Sigmoid colon (tissue), 7 donors: Measurements from ENCODE around the gene PRDX4. TPM values are rescaled to one million over a fixed set of nuclear protein-coding genes. Genes with fewer than 3 reads are reported as not detected.

Source experiments
- DNase-seq: peaks from one replicate; pipeline ENCODE4 v3.0.0-alpha.2; 2019
- H3K27ac ChIP-seq, 4 donors: fragments of 200-600 bp; sonication (generic); one replicate each; pipeline ENCODE4 v1.5.1; 2016 to 2019; ENCODE audit warnings: mild to moderate bottlenecking in 1 of 4
- H3K27me3 ChIP-seq, 3 donors: fragments of 200-600 bp; sonication (generic); one replicate each; pipeline ENCODE4 v1.5.1; 2019; ENCODE audit warnings: mild to moderate bottlenecking in 1 of 3
- H3K36me3 ChIP-seq, 4 donors: fragments of 200-600 bp; sonication (generic); one replicate each; pipeline ENCODE4 v1.5.1; 2016 to 2019
- H3K4me1 ChIP-seq, 4 donors: fragments of 200-600 bp; sonication (generic); one replicate each; pipeline ENCODE4 v1.5.1; 2017 to 2019
- H3K4me3 ChIP-seq, 4 donors: fragments of 200-600 bp; sonication (generic); one replicate each; pipeline ENCODE4 v1.5.1; 2017 to 2019; ENCODE audit warnings: mild to moderate bottlenecking in 2 of 4, moderate library complexity in 1 of 4
- H3K9me3 ChIP-seq, 4 donors: fragments of 200-600 bp in 3 of 4; sonication (generic) in 3 of 4; one replicate each; pipeline versions ENCODE4 v1.5.1 to v1.6.1; 2013 to 2019
- EP300 ChIP-seq, 4 donors: sonication (generic); formaldehyde crosslinking; IDR thresholded peaks; one replicate each; pipeline ENCODE4 v1.6.1; 2017; ENCODE audit warnings: antibody characterized with exemption in 4 of 4
- POLR2A ChIP-seq, 2 donors: fragments of 450-650 bp; IDR thresholded peaks; one replicate each; pipeline ENCODE4 v1.6.1; 2016; ENCODE audit warnings: antibody characterized with exemption in 2 of 2, mild to moderate bottlenecking in 2 of 2, moderate library complexity in 2 of 2
- POLR2AphosphoS5 ChIP-seq, 4 donors: sonication (generic); formaldehyde crosslinking; IDR thresholded peaks; one replicate each; pipeline ENCODE4 v1.6.1; 2017; ENCODE audit warnings: antibody characterized with exemption in 4 of 4
- WGBS, 2 donors: extraction: QIAGEN DNeasy Blood & Tissue Kit; methylation state at CpG; one replicate each; pipeline ENCODE4 v1.1.7; 2013; 5-methylcytosine and 5-hydroxymethylcytosine counted together
- intact Hi-C: fragments of 100-400 bp; cut with DNase I; formaldehyde crosslinking; loops from one replicate; pipeline ENCODE4 v1.15.1; 2023
- polyA plus RNA-seq, 3 donors: library from polyadenylated mRNA; stranded (reverse); fragments of 200-250 nt; gene quantifications; one replicate each; pipeline ENCODE4 v1.2.3, GENCODE V29; 2013
- total RNA-seq, 4 donors: library from RNA; depleted of rRNA; stranded (reverse); fragments of >200 nt; gene quantifications; one replicate each; pipeline ENCODE4 v1.1.0, GENCODE V29; 2016
- TF ChIP-seq, protein P1 (sequence below), 4 experiments: fragments of 450-650 bp in 3 of 4; fragments of 200-600 bp in 1 of 4; IDR thresholded peaks; one replicate each; pipeline ENCODE4 v1.5.1; 2016 to 2019; ENCODE audit warnings: antibody characterized with exemption in 4 of 4, mild to moderate bottlenecking in 3 of 4, moderate library complexity in 2 of 4
- donor health status: healthy with polysubstance abuse.
- donor health status: Bipolar disorder and iron deficiency.
- donor health status: healthy.

PRDX4 gene
- total and polyA plus RNA-seq, 7 donors, result 21.6 to 92.8 (median 55.7) TPM

GRCh38 chrX:23731951-23732350 is 64.7 kb downstream of the PRDX4 start:
- Histone ChIP-seq H3K4me3 (no peak overlapping the region), H3K9me3 (no peaks in the 10 kb centered on the region), H3K27me3 (no peaks in the 10 kb centered on the region), H3K27ac (no peak overlapping the region), H3K36me3 (peaks cover 0 to 27% (median 0%) of the 10 kb centered on the region in 4 donors), H3K4me1 (peaks cover 0 to 9% (median 4%) of the 10 kb centered on the region in 4 donors)
- no peak for TF ChIP-seq POLR2AphosphoS5 (IDR thresholded peaks at IDR 0.05)
- TF ChIP-seq POLR2A (IDR thresholded peaks at IDR 0.05), result no peak
- intact Hi-C loops, result no loop called here
- WGBS, 2 donors, result 88 to 92% methylated on average over 1 of the region's 1 CpG
- DNase-seq, result no peak

GRCh38 chrX:23732704-23733103 is 65.4 kb downstream of the PRDX4 start:
- H3K27ac ChIP-seq, result no peak overlapping the region
- WGBS, 2 donors, result 64 to 79% methylated on average over 5 of the region's 5 CpGs
- DNase-seq, result no peak
- peaks cover 0 to 9% (median 4%) of the 10 kb centered on the region in 4 donors for H3K4me1 ChIP-seq
- H3K27me3 ChIP-seq, result no peaks in the 10 kb centered on the region
- H3K4me3 ChIP-seq, result no peak overlapping the region
- no peaks in the 10 kb centered on the region for H3K9me3 ChIP-seq
- intact Hi-C loops, result no loop called here
- H3K36me3 ChIP-seq, result peaks cover 0 to 22% (median 0%) of the 10 kb centered on the region in 4 donors
- TF ChIP-seq, protein P1, sequence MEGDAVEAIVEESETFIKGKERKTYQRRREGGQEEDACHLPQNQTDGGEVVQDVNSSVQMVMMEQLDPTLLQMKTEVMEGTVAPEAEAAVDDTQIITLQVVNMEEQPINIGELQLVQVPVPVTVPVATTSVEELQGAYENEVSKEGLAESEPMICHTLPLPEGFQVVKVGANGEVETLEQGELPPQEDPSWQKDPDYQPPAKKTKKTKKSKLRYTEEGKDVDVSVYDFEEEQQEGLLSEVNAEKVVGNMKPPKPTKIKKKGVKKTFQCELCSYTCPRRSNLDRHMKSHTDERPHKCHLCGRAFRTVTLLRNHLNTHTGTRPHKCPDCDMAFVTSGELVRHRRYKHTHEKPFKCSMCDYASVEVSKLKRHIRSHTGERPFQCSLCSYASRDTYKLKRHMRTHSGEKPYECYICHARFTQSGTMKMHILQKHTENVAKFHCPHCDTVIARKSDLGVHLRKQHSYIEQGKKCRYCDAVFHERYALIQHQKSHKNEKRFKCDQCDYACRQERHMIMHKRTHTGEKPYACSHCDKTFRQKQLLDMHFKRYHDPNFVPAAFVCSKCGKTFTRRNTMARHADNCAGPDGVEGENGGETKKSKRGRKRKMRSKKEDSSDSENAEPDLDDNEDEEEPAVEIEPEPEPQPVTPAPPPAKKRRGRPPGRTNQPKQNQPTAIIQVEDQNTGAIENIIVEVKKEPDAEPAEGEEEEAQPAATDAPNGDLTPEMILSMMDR (IDR thresholded peaks at IDR 0.05), result no peak
- TF ChIP-seq EP300 (IDR thresholded peaks at IDR 0.05) (no peak), POLR2AphosphoS5 (IDR thresholded peaks at IDR 0.05) (no peak), POLR2A (IDR thresholded peaks at IDR 0.05) (no peak)

Other genes starting within 250 kb of the PRDX4 start
- gene ACOT9, start 75.8 kb downstream of the PRDX4 start, total RNA-seq, result 10 to 100 TPM; 32.6 to 63.1 (median 51.3) TPM
- 10 to 100 TPM; 18.0 to 28.7 (median 25.6) TPM for gene ACOT9, start 75.8 kb downstream of the PRDX4 start, polyA plus RNA-seq
- 100 to 1,000 TPM; 321 to 371 (median 343) TPM for gene SAT1, start 115.7 kb downstream of the PRDX4 start, total RNA-seq
- 1,000 to 10,000 TPM in 1 of 3 donors, 100 to 1,000 TPM in 2; 775 to 1,356 (median 840) TPM for gene SAT1, start 115.7 kb downstream of the PRDX4 start, polyA plus RNA-seq
- 10 to 100 TPM in 1 of 4 donors, 1 to 10 TPM in 3; 6.1 to 10.2 (median 8.3) TPM for gene APOO, start 240.4 kb downstream of the PRDX4 start, total RNA-seq
- gene APOO, start 240.4 kb downstream of the PRDX4 start, polyA plus RNA-seq, result 10 to 100 TPM; 17.4 to 27.0 (median 22.3) TPM
- gene CXorf58, start 240.5 kb downstream of the PRDX4 start, total RNA-seq, result not detected
- gene CXorf58, start 240.5 kb downstream of the PRDX4 start, polyA plus RNA-seq, result under 1 TPM in 1 of 3 donors, not detected in 2; 0.03 TPM